Neural cell (in vitro differentiated cells): Measurements from ENCODE around the gene QSOX2. TPM values are rescaled to one million over a fixed set of nuclear protein-coding genes. Genes with fewer than 3 reads are reported as not detected.

Experiments
- H2AFZ ChIP-seq: fragments of 200-600, 300-800 bp; sonication (generic), shearing (Covaris generic); 2 replicates; pipeline ENCODE4 v1.6.0; 2014; ENCODE audit warnings: low read depth, mild to moderate bottlenecking, antibody characterized with exemption, low read length, moderate library complexity
- H3F3A ChIP-seq: fragments of 200-600 bp; shearing (Covaris generic); 2 replicates; pipeline ENCODE4 v1.6.1; 2016; ENCODE audit warnings: mild to moderate bottlenecking, moderate library complexity, mixed read lengths, antibody characterized with exemption, low read length; ENCODE audit not compliant: insufficient read depth, poor library complexity, severe bottlenecking
- H3K27ac ChIP-seq: fragments of 200-600, 300-800 bp; sonication (generic), shearing (Covaris generic); 2 replicates; pipeline ENCODE4 v1.5.1; 2014; ENCODE audit warnings: mild to moderate bottlenecking, low read length, moderate library complexity
- H3K27me3 ChIP-seq: fragments of 300-800, 200-600 bp; sonication (generic), shearing (Covaris generic); 2 replicates; pipeline ENCODE4 v1.6.0; 2014; ENCODE audit warnings: mild to moderate bottlenecking, low read depth, low read length, moderate library complexity; ENCODE audit not compliant: insufficient read depth
- H3K36me3 ChIP-seq: fragments of 300-800, 200-600 bp; sonication (generic), shearing (Covaris generic); 2 replicates; pipeline ENCODE4 v1.5.1; 2014; ENCODE audit warnings: mild to moderate bottlenecking, antibody characterized with exemption, low read length, moderate library complexity; ENCODE audit not compliant: insufficient read depth
- H3K4me2 ChIP-seq: fragments of 300-800, 200-600 bp; sonication (generic), shearing (Covaris generic); 2 replicates; pipeline ENCODE4 v1.6.0; 2014; ENCODE audit warnings: mild to moderate bottlenecking, low read length
- H3K4me3 ChIP-seq: fragments of 300-800, 200-600 bp; sonication (generic), shearing (Covaris generic); 2 replicates; pipeline ENCODE4 v1.5.1; 2014; ENCODE audit warnings: mild to moderate bottlenecking, low read length, moderate library complexity
- H3K79me2 ChIP-seq: fragments of 200-600 bp; shearing (Covaris generic); replicated peaks from 2 replicates; pipeline ENCODE4 v1.6.0; 2014; ENCODE audit warnings: mild to moderate bottlenecking, low read length, moderate library complexity; ENCODE audit not compliant: insufficient read depth
- H3K9ac ChIP-seq: fragments of 300-800, 200-600 bp; sonication (generic), shearing (Covaris generic); 2 replicates; pipeline ENCODE4 v1.6.1; 2016; ENCODE audit warnings: mild to moderate bottlenecking, low read length, mixed read lengths
- H3K9me2 ChIP-seq: fragments of 200-600 bp; shearing (Covaris generic); 2 replicates; pipeline ENCODE4 v1.6.1; 2016; ENCODE audit warnings: mild to moderate bottlenecking, low read length, mixed read lengths; ENCODE audit not compliant: insufficient read depth
- H3K9me3 ChIP-seq: fragments of 200-600, 300-800 bp; sonication (generic), shearing (Covaris generic); 2 replicates; pipeline ENCODE4 v1.6.1; 2016; ENCODE audit warnings: mild to moderate bottlenecking, mixed run types, low read length, moderate library complexity, mixed read lengths
- H4K20me1 ChIP-seq: fragments of 200-600 bp; shearing (Covaris generic); 2 replicates; pipeline ENCODE4 v1.6.1; 2016; ENCODE audit warnings: mild to moderate bottlenecking, mixed run types; ENCODE audit not compliant: insufficient read depth
- CTCF ChIP-seq: fragments of 450-650 bp; IDR thresholded peaks from 2 replicates; pipeline ENCODE4 v1.5.1; 2014; ENCODE audit warnings: antibody characterized with exemption, mild to moderate bottlenecking, moderate library complexity; ENCODE audit not compliant: poor library complexity, severe bottlenecking
- EP300 ChIP-seq: fragments of 450-650 bp; conservative IDR thresholded peaks from 2 replicates; pipeline ENCODE4 v1.6.1; 2014; ENCODE audit warnings: antibody characterized with exemption, mild to moderate bottlenecking, moderate library complexity; ENCODE audit not compliant: poor library complexity, severe bottlenecking
- EZH2 ChIP-seq: fragments of 200-600, 300-800 bp; shearing (Covaris generic), sonication (generic); IDR thresholded peaks from 2 replicates; pipeline ENCODE4 v1.6.1; 2014; ENCODE audit warnings: antibody characterized with exemption, low read length, borderline replicate concordance, mild to moderate bottlenecking; ENCODE audit not compliant: insufficient read depth, poor library complexity, severe bottlenecking
- MXI1 ChIP-seq: fragments of 450-650 bp; conservative IDR thresholded peaks from 2 replicates; pipeline ENCODE4 v1.6.1; 2014; ENCODE audit warnings: antibody characterized with exemption, mild to moderate bottlenecking; ENCODE audit not compliant: poor library complexity, severe bottlenecking
- POLR2AphosphoS5 ChIP-seq: IDR thresholded peaks from 2 replicates; pipeline ENCODE4 v1.6.1; 2012
- RAD21 ChIP-seq: fragments of 450-650 bp; conservative IDR thresholded peaks from 2 replicates; pipeline ENCODE4 v1.6.1; 2014; ENCODE audit warnings: antibody characterized with exemption, mild to moderate bottlenecking, moderate library complexity
- REST ChIP-seq: IDR thresholded peaks from 2 replicates; pipeline ENCODE4 v1.6.1; 2012; ENCODE audit warnings: borderline replicate concordance
- SMC3 ChIP-seq: fragments of 450-650 bp; conservative IDR thresholded peaks from 2 replicates; pipeline ENCODE4 v1.6.1; 2014; ENCODE audit warnings: antibody characterized with exemption, mild to moderate bottlenecking, moderate library complexity; ENCODE audit not compliant: poor library complexity
- TAF1 ChIP-seq: IDR thresholded peaks from 2 replicates; pipeline ENCODE4 v1.6.1; 2012; ENCODE audit warnings: low read depth
- polyA plus RNA-seq: library from polyadenylated mRNA; depleted of rRNA; stranded (reverse); fragments of >200 nt; gene quantifications from 2 replicates; pipeline ENCODE4 v1.2.3, GENCODE V29; 2014

Gene QSOX2
- polyA plus RNA-seq, 1 donor from 2014 or later: 20.7 TPM

GRCh38 chr9:136281421-136282271 lies 36.0 kb upstream of the QSOX2 start:
- Histone ChIP-seq H3K27me3 (no peaks in the 10 kb centered on the region), H3K9ac (no peak overlapping the region), H3K9me3 (no peaks in the 10 kb centered on the region), H3K36me3 (no peaks in the 10 kb centered on the region), H3K27ac (no peak overlapping the region), H4K20me1 (no peaks in the 10 kb centered on the region), H3K79me2 (no peaks in the 10 kb centered on the region), H3K4me3 (no peak overlapping the region), H3F3A (no peaks in the 10 kb centered on the region), H3K9me2 (no peaks in the 10 kb centered on the region), H2AFZ (no peak overlapping the region), H3K4me2 (no peak overlapping the region)
- no peak for TF ChIP-seq MXI1
- no peak for TF ChIP-seq POLR2AphosphoS5
- TF ChIP-seq CTCF: no peak
- TF ChIP-seq EZH2: no peak
- no peak for TF ChIP-seq SMC3
- TF ChIP-seq RAD21: no peak
- no peak for TF ChIP-seq REST
- TF ChIP-seq TAF1: no peak
- no peak for TF ChIP-seq EP300

- Histone ChIP-seq H2AFZ (no peak overlapping the region), H3K79me2 (no peaks in the 10 kb centered on the region), H3K4me2 (no peak overlapping the region), H3K36me3 (no peaks in the 10 kb centered on the region), H3K9ac (no peak overlapping the region), H3K9me2 (no peaks in the 10 kb centered on the region), H3K4me3 (no peak overlapping the region), H4K20me1 (no peaks in the 10 kb centered on the region), H3F3A (no peaks in the 10 kb centered on the region), H3K27me3 (no peaks in the 10 kb centered on the region), H3K27ac (no peak overlapping the region), H3K9me3 (no peaks in the 10 kb centered on the region)
- TF ChIP-seq EP300 (no peak), REST (no peak), POLR2AphosphoS5 (no peak), TAF1 (no peak), MXI1 (no peak), SMC3 (no peak), EZH2 (no peak), RAD21 (no peak), CTCF (no peak)
Measured at GRCh38 chr9:136280535-136281315, 35.1 kb upstream of the QSOX2 start.
